Stimulated activated CD8-positive, alpha-beta memory T cell treated with anti-CD3 and anti-CD28 coated beads, Interleukin-4, amount 100 ng/mL, for 4 hours (primary cell): Measurements from ENCODE around the gene NEURL1B.

Experiments
- DNase-seq, 2 donors: peaks; one replicate each; pipeline ENCODE4 v3.0.0-alpha.2; 2020; ENCODE audit warnings: low read depth in 2 of 2, low spot score in 1 of 2

Gene NEURL1B

GRCh38 chr5:172633403-172633970 is 7.6 kb upstream of the NEURL1B start:
- no peak for DNase-seq

GRCh38 chr5:172634106-172634899 is 6.8 kb upstream of the NEURL1B start:
- DNase-seq = no peak

DNA sequence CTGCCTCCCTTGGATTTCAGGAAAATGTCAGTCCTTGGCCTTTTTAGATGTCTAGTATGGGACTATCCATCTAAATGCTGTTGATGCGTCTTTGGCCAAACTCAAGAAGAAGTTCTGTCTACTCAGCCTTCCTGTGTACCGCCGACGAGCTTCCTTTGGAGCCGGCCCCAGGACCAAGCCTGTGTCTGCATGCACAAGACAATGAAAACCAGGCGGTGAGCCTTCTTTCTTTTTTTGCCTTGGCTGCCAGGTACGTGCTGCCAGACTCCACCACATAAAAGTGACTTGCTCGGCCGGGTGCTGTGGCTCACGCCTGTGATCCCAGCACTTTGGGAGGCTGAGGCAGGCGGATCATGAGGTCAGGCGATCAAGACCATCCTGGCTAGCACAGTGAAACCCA is 6.0 kb upstream of the NEURL1B start:
- no peak for DNase-seq

GRCh38 chr5:172636279-172637050 is 4.6 kb upstream of the NEURL1B start:
- no peak for DNase-seq

- no peak for DNase-seq
Measured at GRCh38 chr5:172637110-172637580, 3.9 kb upstream of the NEURL1B start.

DNA sequence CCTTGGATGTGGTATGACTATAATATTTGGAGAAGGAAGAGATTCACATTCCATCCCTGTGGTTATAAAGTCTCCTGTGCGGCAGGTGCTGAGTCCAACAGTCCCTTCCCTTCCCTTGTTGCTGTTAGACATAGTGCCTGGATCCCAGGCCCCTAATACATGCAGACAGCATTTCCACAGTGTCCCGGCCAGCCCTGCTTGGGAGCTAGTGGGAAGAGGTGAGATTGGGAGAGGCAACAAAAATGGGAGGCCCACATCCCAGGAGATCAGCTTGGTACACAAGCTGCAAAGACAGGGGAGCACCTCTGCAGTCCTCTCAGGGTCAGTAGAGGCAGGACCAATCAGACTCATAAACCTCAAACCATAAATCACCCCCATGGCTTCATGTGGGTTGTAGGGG is 3.3 kb upstream of the NEURL1B start:
- no peak for DNase-seq

DNA sequence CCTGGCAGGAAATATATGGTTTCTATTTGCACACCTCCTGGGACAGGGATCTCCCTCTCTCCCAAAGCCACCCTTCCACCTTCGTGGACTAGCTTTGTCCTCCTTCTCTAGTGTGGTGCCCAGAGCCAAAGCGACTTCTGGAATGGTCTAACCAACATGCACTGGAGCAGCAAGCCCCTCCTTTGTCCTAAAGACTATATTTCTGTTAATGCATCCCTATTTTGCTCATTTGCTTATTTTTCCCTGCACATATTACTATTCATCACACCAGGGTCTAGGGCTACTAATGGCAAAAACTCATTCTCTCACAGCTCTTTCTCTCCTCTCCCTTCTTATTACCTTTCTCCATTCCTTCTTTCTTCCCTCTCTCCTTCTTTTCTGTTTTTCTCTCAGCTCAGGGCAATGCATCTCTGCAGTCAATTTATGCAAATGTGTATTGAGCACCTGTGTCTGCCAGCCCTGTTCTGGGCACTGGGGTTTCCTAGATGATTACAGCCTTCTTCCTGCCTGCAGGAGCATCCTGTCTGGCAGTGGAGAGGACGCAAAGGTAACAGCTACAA is 2.8 kb upstream of the NEURL1B start:
- no peak for DNase-seq

GRCh38 chr5:172640139-172640538 is 924 bp upstream of the NEURL1B start:
- DNase-seq = no peak

DNA sequence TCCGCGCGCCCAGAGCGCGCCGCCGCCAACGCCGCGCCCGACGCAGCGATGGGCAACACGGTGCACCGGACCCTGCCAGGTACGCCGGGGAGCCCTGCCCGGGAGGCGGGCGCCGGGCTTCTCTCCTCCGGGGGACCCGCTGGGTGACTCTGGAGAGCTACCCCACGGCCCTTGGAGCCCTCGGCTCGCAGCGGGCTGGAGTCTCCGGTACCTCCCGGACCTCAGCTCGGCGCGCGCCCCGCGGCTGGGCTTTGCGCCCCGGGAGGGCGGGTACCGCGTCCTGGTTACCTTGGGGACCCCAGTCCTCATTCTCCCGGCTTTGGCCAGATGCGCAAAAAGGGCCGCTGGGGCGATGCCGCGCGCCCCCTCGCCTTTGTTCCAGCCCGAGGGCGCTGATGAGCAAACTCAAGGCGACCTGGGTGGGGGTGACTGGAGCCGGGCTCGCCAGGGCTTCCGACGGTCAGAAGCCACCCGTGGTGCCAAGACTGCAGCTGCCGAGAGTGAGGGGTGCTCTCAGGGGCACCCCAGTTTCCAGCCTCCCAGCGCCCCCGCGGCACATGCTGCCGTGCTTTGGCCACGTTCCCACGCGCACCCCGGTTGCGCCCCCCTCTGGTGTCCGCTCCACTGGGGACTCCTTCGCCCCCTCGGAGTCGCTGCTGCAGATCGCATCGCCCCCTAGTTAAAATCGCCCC is 442 bp downstream of the NEURL1B start:
- DNase-seq = no peak

DNA sequence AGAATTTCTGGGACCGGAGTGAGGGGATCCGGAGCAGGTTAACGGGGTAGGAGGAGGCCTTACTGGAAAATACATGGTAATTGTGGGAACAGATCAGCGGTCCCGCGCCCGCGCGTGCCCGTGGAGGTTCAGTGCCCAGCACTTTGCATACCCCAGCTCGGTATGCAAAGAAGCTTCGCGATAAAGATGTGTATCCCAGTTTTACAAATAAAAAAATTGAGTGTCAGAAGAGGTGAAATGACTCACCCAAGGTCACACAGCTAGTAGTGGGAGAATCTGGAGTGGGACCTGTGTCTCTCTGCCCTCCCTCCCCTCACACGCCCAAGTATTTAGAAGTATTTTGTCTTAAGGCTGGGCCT is 967 bp downstream of the NEURL1B start:
- no peak for DNase-seq

DNA sequence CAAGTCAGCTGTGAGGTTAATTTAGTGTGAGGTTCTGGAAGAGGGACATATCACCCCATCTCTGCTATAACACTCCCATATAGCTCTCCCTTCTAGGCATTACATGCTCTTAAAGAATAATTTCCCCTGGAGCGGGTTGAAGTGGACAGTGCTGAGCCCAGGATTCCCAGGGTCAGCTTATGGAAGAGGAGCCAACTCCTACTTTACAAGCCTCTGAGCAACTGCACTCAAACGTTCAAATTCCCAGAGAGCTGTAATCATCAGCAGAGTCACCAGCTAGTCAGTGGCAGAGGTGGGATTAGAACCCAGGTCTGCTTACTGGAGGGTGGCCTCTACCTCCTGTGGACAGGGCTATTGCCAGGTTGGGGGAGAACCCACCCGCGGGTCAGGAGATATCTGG is 1.4 kb downstream of the NEURL1B start:
- DNase-seq = no peak

GRCh38 chr5:172642926-172643871 is 2.1 kb downstream of the NEURL1B start:
- DNase-seq = no peak

GRCh38 chr5:172644266-172644665 is 3.2 kb downstream of the NEURL1B start:
- no peak for DNase-seq

DNA sequence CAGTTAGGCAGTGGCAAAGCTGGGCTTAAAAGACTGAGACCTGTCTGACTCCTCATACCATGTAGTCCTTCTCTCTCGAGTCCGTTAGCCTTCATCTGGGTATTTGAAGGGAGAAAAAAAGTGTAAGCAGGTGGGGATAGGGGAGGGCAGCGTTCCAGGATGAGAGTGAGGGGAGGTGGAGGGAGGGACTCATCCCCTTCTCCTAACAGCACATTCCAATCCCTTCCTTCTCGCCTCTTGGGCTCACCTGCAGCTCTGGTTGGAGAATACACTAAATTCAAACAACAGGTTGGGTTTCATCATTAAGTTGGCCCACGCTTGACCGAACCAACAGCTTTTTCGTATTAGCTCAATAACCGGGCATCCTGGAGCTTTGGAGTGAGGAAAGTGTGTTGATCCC is 3.6 kb downstream of the NEURL1B start:
- DNase-seq = no peak

DNA sequence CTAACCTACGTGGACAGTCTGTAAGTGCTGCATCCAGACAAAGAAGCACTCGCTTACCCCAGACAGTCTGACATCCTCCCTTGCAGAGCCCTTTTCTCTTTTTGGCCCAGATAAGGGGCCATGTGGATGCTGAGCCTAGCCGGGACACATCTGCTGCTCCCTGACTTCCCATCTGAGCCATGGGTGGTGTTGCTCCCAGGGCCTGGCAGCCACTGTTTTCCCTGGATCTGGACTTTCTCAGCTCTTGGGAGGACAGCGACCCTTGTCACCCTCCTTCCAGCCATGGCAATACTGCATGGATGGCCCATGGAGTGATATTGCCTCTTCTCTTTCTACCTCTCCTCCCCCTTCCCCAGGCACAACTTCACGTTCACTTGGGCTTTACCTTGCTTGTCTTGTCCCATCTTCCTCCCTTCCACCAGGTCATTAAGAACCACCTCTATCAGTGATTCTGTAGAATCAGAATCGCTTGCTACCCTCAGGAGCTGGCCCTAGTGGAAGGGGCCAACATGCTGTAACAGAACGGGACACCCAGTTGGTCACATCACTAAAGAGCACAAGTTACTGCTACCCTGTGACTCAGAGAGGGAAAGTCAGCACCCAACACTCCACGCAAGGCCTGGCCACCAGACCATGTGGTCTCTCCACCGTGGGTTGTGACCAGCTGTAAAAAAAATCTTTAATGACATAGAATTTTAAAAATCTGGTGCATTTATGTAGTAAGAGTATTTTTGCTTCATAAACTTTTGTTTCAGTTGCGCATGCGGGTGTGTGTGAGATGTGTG is 4.4 kb downstream of the NEURL1B start:
- DNase-seq = no peak

GRCh38 chr5:172646716-172647285 is 5.7 kb downstream of the NEURL1B start:
- DNase-seq = no peak

DNA sequence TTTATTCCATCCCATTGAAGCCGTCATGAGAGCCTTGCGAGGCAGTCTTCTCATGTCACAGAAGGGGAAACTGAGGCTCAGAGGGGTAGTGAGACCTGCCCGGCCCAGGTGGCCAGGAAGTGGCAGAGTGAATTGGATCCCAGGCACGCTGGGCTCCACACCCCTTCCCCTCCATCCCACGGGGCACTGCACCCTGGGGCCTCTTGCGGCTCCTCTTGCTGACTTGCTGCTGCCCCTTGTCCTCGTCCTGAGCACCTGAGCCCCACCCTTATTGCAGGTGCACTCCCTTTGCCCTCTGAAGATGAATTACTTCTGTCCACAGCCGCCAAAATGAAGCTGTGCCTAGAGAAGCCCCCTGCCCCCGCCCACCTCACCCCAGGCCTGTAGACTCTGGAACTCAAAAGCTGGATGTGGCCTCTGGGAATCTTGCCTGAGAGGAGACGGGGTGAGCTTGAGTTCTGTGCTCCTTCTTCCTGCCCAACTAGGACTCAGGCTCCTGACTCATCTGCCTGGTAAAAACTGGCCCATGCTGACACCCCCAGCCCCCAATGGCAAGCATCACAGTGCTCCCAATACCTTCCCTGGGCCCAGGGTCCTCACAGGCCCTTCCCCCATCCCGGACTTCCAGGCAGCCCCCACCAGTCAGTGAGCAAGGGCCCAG is 6.4 kb downstream of the NEURL1B start:
- DNase-seq = no peak

DNA sequence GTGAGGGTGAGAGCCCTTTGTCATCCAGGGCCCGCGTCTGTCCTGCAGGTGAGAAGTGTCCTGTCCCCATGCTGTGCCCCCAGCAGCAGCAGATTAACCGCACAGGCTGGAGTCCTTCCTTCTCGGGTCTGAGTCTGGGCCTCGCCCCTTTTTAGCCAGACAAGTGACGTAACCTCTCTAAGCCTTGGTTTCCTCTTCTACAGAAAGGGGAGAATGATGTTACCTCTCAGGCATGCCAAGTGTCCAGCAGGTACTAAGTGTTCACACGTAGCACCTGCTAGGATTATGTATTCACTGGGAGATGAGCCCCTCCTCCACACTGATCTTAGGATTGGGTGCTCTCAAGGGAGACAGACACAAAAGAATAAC is 6.9 kb downstream of the NEURL1B start:
- DNase-seq = no peak

DNA sequence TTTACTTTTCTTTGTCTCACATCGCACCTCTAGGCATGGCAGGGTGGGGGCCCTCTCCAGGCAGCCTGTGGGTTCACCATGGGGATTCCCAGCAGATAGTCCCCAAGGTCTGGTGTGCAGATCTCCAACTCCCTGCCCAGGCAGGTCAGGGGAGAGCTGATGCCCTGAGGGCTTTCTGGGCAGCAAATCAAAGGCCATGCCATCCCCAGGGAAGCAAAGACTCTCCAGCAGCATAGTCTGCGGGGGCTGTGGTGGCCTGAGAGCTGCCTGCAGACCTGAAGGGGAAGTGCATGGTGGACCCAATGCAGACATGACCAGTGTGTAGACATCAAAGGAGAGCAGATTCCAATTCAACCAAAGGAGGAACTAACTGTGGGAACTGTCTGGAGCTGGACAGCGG is 7.7 kb downstream of the NEURL1B start:
- DNase-seq = no peak
